ENCODE results near the gene HNRNPH2. TPM values are rescaled to one million over a fixed set of nuclear protein-coding genes. Genes with fewer than 3 reads are reported as not detected.

The HNRNPH2 gene
- total RNA-seq, 1 donor = 66.2 TPM

DNA sequence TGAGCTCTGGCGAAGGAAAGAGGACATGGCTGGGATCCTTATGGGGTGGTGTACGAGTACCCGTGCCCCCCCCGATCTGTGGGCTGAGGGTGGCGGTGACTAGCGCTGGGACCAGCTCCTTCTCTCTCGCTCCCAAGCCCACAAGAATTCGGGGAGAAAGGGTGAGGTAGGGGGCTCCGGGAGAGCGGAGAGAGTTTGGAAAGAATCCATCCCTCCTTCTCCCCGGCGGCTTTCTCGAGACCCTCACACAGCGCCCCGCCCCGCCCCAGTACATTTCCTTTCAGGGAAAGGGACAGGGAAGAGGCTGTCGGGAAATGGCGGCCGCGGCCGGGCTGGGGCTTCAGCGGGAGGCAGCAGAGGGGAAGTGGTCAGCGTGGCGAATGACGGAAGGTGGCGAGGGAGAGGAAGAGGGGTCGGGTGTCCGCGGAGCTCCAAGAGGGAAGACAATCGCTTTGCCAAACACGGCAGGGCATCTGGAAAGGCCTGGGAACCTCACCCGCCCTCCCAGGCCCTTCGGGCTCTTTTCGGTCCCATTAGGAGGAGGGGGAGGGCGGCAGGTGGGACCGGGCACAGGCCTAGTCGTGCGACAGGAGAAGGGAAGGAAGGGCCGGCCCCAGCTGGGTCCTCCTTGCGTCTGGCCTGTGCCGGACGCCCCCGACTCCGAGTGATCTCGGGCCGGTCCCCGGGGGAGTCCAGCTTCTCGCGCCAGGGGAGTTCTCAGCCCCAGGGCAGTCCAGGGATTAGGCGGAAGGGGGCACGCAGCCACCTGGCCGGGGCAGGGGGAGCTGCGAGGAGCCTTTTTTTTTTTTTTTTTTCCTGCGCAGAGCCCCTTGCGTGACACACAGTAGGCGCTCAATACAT is 10.2 kb downstream of the HNRNPH2 start:
- H3K4me3 ChIP-seq (ENCODE audit: low read depth, low read length) = peak overlapping the region; percentile 49
- no peak for DNase-seq (ENCODE audit: low read depth)
- TF ChIP-seq, protein P1, sequence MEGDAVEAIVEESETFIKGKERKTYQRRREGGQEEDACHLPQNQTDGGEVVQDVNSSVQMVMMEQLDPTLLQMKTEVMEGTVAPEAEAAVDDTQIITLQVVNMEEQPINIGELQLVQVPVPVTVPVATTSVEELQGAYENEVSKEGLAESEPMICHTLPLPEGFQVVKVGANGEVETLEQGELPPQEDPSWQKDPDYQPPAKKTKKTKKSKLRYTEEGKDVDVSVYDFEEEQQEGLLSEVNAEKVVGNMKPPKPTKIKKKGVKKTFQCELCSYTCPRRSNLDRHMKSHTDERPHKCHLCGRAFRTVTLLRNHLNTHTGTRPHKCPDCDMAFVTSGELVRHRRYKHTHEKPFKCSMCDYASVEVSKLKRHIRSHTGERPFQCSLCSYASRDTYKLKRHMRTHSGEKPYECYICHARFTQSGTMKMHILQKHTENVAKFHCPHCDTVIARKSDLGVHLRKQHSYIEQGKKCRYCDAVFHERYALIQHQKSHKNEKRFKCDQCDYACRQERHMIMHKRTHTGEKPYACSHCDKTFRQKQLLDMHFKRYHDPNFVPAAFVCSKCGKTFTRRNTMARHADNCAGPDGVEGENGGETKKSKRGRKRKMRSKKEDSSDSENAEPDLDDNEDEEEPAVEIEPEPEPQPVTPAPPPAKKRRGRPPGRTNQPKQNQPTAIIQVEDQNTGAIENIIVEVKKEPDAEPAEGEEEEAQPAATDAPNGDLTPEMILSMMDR (IDR thresholded peaks at IDR 0.05; ENCODE audit: insufficient read depth, low read length) = no peak

DNA sequence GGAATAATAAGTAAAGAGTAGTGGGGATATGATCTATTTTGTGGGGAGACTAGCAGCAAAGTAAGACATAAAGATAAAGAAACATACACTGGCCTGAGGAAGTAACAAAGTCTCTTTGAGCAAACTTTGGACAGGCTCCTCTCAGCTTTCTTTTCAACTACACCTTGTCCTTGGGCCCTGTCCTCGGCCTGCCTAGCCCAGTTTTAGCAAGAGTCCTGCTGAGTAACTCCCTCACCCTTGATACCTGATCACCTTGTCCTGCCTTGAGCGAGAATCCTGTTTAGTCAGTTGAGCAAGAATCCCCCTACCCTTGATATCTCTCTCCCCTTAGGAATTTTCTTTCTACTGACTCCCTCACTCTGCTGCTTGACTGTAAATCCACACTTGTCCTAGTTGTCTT is 11.5 kb downstream of the HNRNPH2 start:
- no peak overlapping the region for H3K4me3 ChIP-seq (ENCODE audit: low read depth, low read length)
- TF ChIP-seq, protein P1 (IDR thresholded peaks at IDR 0.05; ENCODE audit: insufficient read depth, low read length) = no peak
- no peak for DNase-seq (ENCODE audit: low read depth)

DNA sequence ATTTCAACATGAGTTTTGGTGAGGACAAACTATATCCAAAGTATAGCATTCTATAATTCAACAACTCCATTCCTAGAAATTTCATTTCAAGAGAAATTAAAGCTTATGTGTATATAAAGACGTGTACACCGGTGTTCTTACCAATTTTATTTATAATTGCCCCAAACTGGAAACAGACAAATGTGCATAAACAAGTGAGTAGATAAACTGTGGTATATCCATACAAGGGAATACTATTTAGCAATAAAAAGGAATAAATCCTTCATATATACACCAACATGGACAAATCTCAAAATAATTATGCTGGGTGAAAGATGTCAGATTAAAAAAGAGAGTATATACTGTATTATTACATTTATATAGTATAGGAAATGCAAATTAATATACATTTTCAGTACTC is 19.9 kb downstream of the HNRNPH2 start:
- DNase-seq (ENCODE audit: low read depth) = no peak
- no peak overlapping the region for H3K4me3 ChIP-seq (ENCODE audit: low read depth, low read length)
- TF ChIP-seq, protein P1 (IDR thresholded peaks at IDR 0.05; ENCODE audit: insufficient read depth, low read length) = no peak

DNA sequence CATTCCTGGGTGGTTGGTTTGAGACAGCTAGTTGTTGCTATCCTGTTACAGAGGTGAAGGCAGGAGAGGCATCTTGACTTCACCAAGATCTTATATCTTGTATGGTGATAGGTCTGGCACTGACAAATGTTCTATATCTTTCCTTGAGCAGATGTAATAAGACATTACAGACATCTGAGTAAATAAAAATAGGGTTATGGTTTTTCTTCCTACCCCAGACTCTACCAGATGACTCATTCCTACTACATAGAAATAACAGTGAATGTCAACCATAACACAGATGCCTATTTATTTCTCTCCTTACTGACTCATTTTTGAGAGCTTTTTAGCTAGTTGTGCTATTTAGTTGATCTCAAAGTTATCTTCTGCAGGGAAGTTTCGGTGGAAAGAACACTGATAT is 21.9 kb downstream of the HNRNPH2 start:
- no peak for DNase-seq (ENCODE audit: low read depth)
- TF ChIP-seq, protein P1 (IDR thresholded peaks at IDR 0.05; ENCODE audit: insufficient read depth, low read length) = no peak

DNA sequence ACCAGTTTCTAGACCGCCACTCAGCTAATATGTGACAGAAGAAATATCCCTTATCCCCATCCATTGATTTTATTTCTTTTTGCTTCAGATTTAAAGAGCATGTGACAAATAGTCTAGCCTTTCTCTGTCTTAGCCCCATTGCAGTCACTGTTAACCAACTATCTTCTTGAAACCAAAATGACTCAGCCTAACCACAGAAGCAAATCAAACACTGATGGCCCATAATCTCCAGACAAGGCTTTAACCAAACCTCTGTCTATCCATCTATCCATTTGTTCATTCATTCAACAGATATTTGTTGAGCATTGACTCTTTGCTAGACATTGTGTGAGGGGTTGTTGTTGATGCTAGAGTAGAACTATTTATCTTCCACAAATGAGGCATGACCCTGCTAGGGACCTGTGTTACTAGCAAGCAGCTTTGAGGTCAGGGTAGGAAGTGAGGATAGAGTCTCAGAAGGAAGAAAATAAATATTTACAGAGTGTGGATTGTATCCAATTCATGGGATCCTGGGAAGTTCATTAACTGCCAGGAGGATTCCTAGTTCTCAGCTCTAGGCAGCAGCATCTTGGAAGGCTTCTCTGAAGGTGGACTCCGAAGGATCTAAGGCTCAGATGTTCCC is 22.5 kb downstream of the HNRNPH2 start:
- TF ChIP-seq, protein P1 (IDR thresholded peaks at IDR 0.05; ENCODE audit: insufficient read depth, low read length) = no peak
- no peak for DNase-seq (ENCODE audit: low read depth)
- H3K4me3 ChIP-seq (ENCODE audit: low read depth, low read length) = no peak overlapping the region

More for the DNA sequence above, 21.9 kb downstream of the HNRNPH2 start:
- H3K4me3 ChIP-seq (ENCODE audit: low read depth, low read length) = no peak overlapping the region

DNA sequence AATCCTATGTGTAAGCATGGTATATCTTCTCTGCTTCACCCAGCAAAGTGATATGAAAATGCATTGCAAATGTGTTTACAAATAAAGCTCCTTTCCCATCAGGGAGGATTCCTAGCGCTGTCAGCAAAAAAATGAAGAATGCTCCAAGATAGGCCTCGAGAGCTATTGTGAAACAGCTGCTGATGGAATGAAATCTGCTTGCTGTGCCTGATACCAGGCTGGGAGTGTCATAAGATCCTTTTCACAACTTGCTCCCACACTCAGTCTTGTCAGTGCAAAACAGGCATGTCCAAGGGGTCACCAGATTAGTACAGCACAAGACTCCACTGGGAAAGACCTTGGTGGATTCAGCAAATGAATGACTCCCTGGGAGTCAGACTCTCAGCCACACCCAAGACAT is 34.1 kb downstream of the HNRNPH2 start:
- no peak overlapping the region for H3K4me3 ChIP-seq (ENCODE audit: low read depth, low read length)
- DNase-seq (ENCODE audit: low read depth) = no peak
- TF ChIP-seq, protein P1 (IDR thresholded peaks at IDR 0.05; ENCODE audit: insufficient read depth, low read length) = no peak

All from fibroblast of the aortic adventitia (primary cell).